ENCODE results near the gene NUAK2. TPM values are rescaled to one million over a fixed set of nuclear protein-coding genes. Genes with fewer than 3 reads are reported as not detected.

The NUAK2 gene
- polyA plus RNA-seq, 1 donor from 2014 or later, result 1.4 TPM

DNA sequence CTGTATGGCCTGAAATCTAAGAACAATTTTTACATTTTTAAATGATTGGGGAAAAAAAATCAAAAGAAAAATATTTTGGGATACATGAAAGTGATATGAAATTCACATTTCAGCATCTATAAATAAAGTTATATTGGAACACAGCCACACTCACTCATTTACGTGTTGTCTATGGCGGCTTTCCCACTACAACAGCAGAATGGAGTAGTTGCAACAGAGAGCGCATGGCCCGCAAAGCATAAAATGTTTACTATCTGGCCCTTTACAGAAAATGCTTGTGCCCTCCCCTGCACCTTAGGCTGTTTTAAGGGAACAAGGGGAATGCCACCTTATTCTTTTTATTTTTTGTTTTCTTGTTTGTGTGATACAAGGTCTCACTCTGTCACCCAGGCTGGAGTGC is 31.6 kb upstream of the NUAK2 start:
- Histone ChIP-seq H3F3A (ENCODE audit: insufficient read depth, low read length, poor library complexity, severe bottlenecking) (peaks cover 6% of the 10 kb centered on the region), H2AFZ (ENCODE audit: low read depth, low read length) (no peak overlapping the region), H3K79me2 (replicated peaks; ENCODE audit: insufficient read depth, low read length) (peaks cover 6% of the 10 kb centered on the region), H3K36me3 (ENCODE audit: insufficient read depth, low read length) (no peaks in the 10 kb centered on the region), H3K4me2 (ENCODE audit: low read length) (no peak overlapping the region), H4K20me1 (ENCODE audit: insufficient read depth) (no peaks in the 10 kb centered on the region), H3K9ac (ENCODE audit: low read length) (peak overlapping the region; percentile 45), H3K9me2 (ENCODE audit: insufficient read depth, low read length) (no peaks in the 10 kb centered on the region), H3K9me3 (ENCODE audit: low read length) (no peaks in the 10 kb centered on the region), H3K4me3 (ENCODE audit: low read length) (no peak overlapping the region), H3K27ac (ENCODE audit: low read length) (peak overlapping the region; percentile 60), H3K27me3 (ENCODE audit: insufficient read depth, low read depth, low read length) (no peaks in the 10 kb centered on the region)
- TF ChIP-seq RAD21 (conservative IDR thresholded peaks at IDR 0.05) (no peak), SMC3 (conservative IDR thresholded peaks at IDR 0.05; ENCODE audit: poor library complexity) (no peak), POLR2AphosphoS5 (IDR thresholded peaks at IDR 0.05) (no peak), EZH2 (IDR thresholded peaks at IDR 0.05; ENCODE audit: borderline replicate concordance, insufficient read depth, low read length, poor library complexity, severe bottlenecking) (no peak), TAF1 (IDR thresholded peaks at IDR 0.05; ENCODE audit: low read depth) (no peak), MXI1 (conservative IDR thresholded peaks at IDR 0.05; ENCODE audit: poor library complexity, severe bottlenecking) (no peak), EP300 (conservative IDR thresholded peaks at IDR 0.05; ENCODE audit: poor library complexity, severe bottlenecking) (no peak)
- TF ChIP-seq, protein P1, sequence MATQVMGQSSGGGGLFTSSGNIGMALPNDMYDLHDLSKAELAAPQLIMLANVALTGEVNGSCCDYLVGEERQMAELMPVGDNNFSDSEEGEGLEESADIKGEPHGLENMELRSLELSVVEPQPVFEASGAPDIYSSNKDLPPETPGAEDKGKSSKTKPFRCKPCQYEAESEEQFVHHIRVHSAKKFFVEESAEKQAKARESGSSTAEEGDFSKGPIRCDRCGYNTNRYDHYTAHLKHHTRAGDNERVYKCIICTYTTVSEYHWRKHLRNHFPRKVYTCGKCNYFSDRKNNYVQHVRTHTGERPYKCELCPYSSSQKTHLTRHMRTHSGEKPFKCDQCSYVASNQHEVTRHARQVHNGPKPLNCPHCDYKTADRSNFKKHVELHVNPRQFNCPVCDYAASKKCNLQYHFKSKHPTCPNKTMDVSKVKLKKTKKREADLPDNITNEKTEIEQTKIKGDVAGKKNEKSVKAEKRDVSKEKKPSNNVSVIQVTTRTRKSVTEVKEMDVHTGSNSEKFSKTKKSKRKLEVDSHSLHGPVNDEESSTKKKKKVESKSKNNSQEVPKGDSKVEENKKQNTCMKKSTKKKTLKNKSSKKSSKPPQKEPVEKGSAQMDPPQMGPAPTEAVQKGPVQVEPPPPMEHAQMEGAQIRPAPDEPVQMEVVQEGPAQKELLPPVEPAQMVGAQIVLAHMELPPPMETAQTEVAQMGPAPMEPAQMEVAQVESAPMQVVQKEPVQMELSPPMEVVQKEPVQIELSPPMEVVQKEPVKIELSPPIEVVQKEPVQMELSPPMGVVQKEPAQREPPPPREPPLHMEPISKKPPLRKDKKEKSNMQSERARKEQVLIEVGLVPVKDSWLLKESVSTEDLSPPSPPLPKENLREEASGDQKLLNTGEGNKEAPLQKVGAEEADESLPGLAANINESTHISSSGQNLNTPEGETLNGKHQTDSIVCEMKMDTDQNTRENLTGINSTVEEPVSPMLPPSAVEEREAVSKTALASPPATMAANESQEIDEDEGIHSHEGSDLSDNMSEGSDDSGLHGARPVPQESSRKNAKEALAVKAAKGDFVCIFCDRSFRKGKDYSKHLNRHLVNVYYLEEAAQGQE (IDR thresholded peaks at IDR 0.05; ENCODE audit: borderline replicate concordance), result no peak
- TF ChIP-seq, protein P2, sequence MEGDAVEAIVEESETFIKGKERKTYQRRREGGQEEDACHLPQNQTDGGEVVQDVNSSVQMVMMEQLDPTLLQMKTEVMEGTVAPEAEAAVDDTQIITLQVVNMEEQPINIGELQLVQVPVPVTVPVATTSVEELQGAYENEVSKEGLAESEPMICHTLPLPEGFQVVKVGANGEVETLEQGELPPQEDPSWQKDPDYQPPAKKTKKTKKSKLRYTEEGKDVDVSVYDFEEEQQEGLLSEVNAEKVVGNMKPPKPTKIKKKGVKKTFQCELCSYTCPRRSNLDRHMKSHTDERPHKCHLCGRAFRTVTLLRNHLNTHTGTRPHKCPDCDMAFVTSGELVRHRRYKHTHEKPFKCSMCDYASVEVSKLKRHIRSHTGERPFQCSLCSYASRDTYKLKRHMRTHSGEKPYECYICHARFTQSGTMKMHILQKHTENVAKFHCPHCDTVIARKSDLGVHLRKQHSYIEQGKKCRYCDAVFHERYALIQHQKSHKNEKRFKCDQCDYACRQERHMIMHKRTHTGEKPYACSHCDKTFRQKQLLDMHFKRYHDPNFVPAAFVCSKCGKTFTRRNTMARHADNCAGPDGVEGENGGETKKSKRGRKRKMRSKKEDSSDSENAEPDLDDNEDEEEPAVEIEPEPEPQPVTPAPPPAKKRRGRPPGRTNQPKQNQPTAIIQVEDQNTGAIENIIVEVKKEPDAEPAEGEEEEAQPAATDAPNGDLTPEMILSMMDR (IDR thresholded peaks at IDR 0.05; ENCODE audit: poor library complexity, severe bottlenecking), result no peak

DNA sequence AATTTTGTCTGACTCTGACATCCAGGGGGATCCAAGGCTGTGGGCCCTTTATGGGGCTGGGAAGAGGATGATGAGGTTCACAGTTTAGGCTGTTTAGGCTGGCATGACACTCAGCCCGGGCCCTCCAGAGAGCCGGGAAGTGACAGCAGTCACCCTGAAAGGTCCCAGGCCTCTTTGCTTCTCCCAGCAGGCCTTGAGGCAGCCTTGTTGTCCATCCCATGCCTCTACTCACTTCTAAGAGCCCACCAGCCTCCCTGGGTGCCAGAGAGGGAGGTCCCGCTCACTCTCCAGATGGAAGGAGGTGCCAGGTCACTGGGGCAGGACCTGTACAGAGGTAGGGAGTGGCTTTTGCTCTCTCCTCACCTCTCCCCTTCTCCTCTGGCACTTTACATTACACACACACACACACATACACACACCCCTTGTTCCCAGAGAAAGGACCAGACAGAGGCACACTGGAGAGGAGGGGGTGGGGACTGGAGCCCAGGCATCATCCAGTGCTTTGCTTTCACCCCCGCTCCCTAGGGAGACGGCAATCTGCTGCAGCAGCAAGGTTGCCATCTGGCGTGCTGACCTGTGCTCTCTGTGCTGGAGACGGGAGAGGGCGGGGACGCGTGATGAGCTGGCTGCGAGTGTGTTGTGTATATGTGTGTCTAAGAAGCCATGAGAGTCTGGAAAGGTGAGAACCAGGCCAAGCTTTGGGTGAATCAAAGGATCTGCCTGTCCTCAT is 30.6 kb upstream of the NUAK2 start:
- H3K4me3 ChIP-seq (ENCODE audit: low read length), result no peak overlapping the region
- TF ChIP-seq, protein P2 (IDR thresholded peaks at IDR 0.05; ENCODE audit: poor library complexity, severe bottlenecking), result no peak
- TF ChIP-seq POLR2AphosphoS5 (IDR thresholded peaks at IDR 0.05), result peak; percentile 37
- H3K27me3 ChIP-seq (ENCODE audit: insufficient read depth, low read depth, low read length), result no peaks in the 10 kb centered on the region
- H3K4me2 ChIP-seq (ENCODE audit: low read length), result no peak overlapping the region
- peaks cover 9% of the 10 kb centered on the region for H3F3A ChIP-seq (ENCODE audit: insufficient read depth, low read length, poor library complexity, severe bottlenecking)
- peak overlapping the region; percentile 47 for H2AFZ ChIP-seq (ENCODE audit: low read depth, low read length)
- H3K9me3 ChIP-seq (ENCODE audit: low read length), result no peaks in the 10 kb centered on the region
- H3K79me2 ChIP-seq (replicated peaks; ENCODE audit: insufficient read depth, low read length), result peaks cover 6% of the 10 kb centered on the region
- H3K36me3 ChIP-seq (ENCODE audit: insufficient read depth, low read length), result no peaks in the 10 kb centered on the region
- peak overlapping the region; percentile 60 for H3K27ac ChIP-seq (ENCODE audit: low read length)
- H3K9me2 ChIP-seq (ENCODE audit: insufficient read depth, low read length), result no peaks in the 10 kb centered on the region
- H3K9ac ChIP-seq (ENCODE audit: low read length), result peak overlapping the region; percentile 45
- no peaks in the 10 kb centered on the region for H4K20me1 ChIP-seq (ENCODE audit: insufficient read depth)
